Lung (tissue), 12 donors: ENCODE results near the gene ATAD3A. TPM values are rescaled to one million over a fixed set of nuclear protein-coding genes. Genes with fewer than 3 reads are reported as not detected.
"Not testable (repeated sequence)": the region's sequence is repeated elsewhere in the genome, so short reads cannot be mapped to it uniquely, and the experiment has no call there.

Experiments used
- ATAC-seq: fragments of 200-7000 bp; cut with Tn5 transposase; one replicate; pipeline ENCODE4 v1.9.1; 2020; ENCODE audit warnings: moderate number of reproducible peaks; ENCODE audit not compliant: insufficient read depth, low FRiP score
- DNase-seq, 3 donors: peaks; one replicate each; pipeline ENCODE4 v3.0.0-alpha.2; 2013 to 2017
- H3K27ac ChIP-seq, 2 donors: one replicate each; pipeline ENCODE4 v1.5.1; 2013; ENCODE audit warnings: mild to moderate bottlenecking in 2 of 2, moderate library complexity in 2 of 2, control low read depth in 1 of 2, inconsistent platforms in 1 of 2, low read depth in 1 of 2, low read length in 1 of 2
- H3K27me3 ChIP-seq, 3 donors: one replicate each; pipeline ENCODE4 v1.5.1; 2013; ENCODE audit warnings: low read length in 2 of 3; ENCODE audit not compliant: control insufficient read depth in 3 of 3, insufficient read depth in 3 of 3
- H3K36me3 ChIP-seq, 4 donors: one replicate each; pipeline ENCODE4 v1.5.1; 2013; ENCODE audit warnings: low read length in 4 of 4, mild to moderate bottlenecking in 1 of 4, moderate library complexity in 1 of 4; ENCODE audit not compliant: control insufficient read depth in 4 of 4, insufficient read depth in 4 of 4
- H3K4me1 ChIP-seq, 5 donors: one replicate each; pipeline ENCODE4 v1.5.1; 2013; ENCODE audit warnings: low read length in 5 of 5, mild to moderate bottlenecking in 2 of 5, moderate library complexity in 1 of 5; ENCODE audit not compliant: control insufficient read depth in 5 of 5, insufficient read depth in 5 of 5
- H3K4me3 ChIP-seq: one replicate; pipeline ENCODE4 v1.5.1; 2013; ENCODE audit warnings: mild to moderate bottlenecking, control low read depth, moderate library complexity
- H3K9ac ChIP-seq, 2 donors: one replicate each; pipeline ENCODE4 v1.5.1; 2013; ENCODE audit warnings: low read length in 2 of 2, control low read depth in 1 of 2; ENCODE audit not compliant: insufficient read depth in 1 of 2
- H3K9me3 ChIP-seq, 4 donors: one replicate each; pipeline ENCODE4 v1.5.1; 2013; ENCODE audit warnings: low read length in 3 of 4, mild to moderate bottlenecking in 1 of 4, moderate library complexity in 1 of 4; ENCODE audit not compliant: control insufficient read depth in 4 of 4, insufficient read depth in 3 of 4
- WGBS, 2 donors: extraction: QIAGEN DNeasy Blood & Tissue Kit; methylation state at CpG; one replicate each; pipeline ENCODE4 v1.1.7; 2013; 5-methylcytosine and 5-hydroxymethylcytosine counted together
- polyA plus RNA-seq, 2 donors: library from polyadenylated mRNA; stranded (reverse); fragments of 200-250 nt; gene quantifications; one replicate each; pipeline ENCODE4 v1.2.1, GENCODE V29; 2013
- total RNA-seq, 2 donors: library from RNA; depleted of rRNA in 1 of 2; stranded (reverse); fragments of >200 nt in 1 of 2; gene quantifications; one replicate each; pipeline ENCODE4 v1.2.1, GENCODE V29; 2014 to 2021
- TF ChIP-seq, protein P1 (sequence below): IDR thresholded peaks from 2 replicates; pipeline ENCODE4 v1.5.1; 2012; ENCODE audit warnings: mild to moderate bottlenecking; ENCODE audit errors: control extremely low read depth, extremely low read depth
- donor health status: control.
- donor health status: control.
- donor health status: Bipolar disorder and iron deficiency.
- donor health status: healthy.
- donor health status: DM: yes; HTN: yes; CAD: no.

Gene ATAD3A
- total and polyA plus RNA-seq, 4 donors = 8.1 to 31.3 (median 28.3) TPM

- Histone ChIP-seq H3K9ac (no peak overlapping the region), H3K4me1 (peaks cover 0 to 6% (median 0%) of the 10 kb centered on the region in 5 donors), H3K9me3 (no peaks in the 10 kb centered on the region), H3K36me3 (peaks cover 0 to 11% (median 0%) of the 10 kb centered on the region in 4 donors), H3K4me3 (no peak overlapping the region), H3K27me3 (no peaks in the 10 kb centered on the region), H3K27ac (no peak overlapping the region)
- WGBS, 2 donors = 93 to 94% methylated on average over 6 of the region's 6 CpGs
- TF ChIP-seq, protein P1, sequence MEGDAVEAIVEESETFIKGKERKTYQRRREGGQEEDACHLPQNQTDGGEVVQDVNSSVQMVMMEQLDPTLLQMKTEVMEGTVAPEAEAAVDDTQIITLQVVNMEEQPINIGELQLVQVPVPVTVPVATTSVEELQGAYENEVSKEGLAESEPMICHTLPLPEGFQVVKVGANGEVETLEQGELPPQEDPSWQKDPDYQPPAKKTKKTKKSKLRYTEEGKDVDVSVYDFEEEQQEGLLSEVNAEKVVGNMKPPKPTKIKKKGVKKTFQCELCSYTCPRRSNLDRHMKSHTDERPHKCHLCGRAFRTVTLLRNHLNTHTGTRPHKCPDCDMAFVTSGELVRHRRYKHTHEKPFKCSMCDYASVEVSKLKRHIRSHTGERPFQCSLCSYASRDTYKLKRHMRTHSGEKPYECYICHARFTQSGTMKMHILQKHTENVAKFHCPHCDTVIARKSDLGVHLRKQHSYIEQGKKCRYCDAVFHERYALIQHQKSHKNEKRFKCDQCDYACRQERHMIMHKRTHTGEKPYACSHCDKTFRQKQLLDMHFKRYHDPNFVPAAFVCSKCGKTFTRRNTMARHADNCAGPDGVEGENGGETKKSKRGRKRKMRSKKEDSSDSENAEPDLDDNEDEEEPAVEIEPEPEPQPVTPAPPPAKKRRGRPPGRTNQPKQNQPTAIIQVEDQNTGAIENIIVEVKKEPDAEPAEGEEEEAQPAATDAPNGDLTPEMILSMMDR = no peak
- ATAC-seq (no peak), DNase-seq (no peak)
Measured at GRCh38 chr1:1556505-1556904, 44.5 kb downstream of the ATAD3A start.

- H3K4me1 ChIP-seq, H3K9me3 ChIP-seq, H3K27ac ChIP-seq, DNase-seq, H3K9ac ChIP-seq, H3K4me3 ChIP-seq, ATAC-seq, H3K27me3 ChIP-seq: not testable (repeated sequence)
- WGBS, 2 donors = 93 to 96% methylated on average over 11 of the region's 11 CpGs
- H3K36me3 ChIP-seq = peaks cover 0 to 14% (median under 1%) of the 10 kb centered on the region in 4 donors
Measured at GRCh38 chr1:1556961-1557360, 45.0 kb downstream of the ATAD3A start.

GRCh38 chr1:1557688-1558087 lies 45.7 kb downstream of the ATAD3A start:
- not testable (repeated sequence) for H3K9ac ChIP-seq, ATAC-seq, DNase-seq, H3K27ac ChIP-seq, H3K27me3 ChIP-seq, H3K9me3 ChIP-seq, H3K4me3 ChIP-seq
- H3K4me1 ChIP-seq = peaks cover 0 to 11% (median 0%) of the 10 kb centered on the region in 5 donors
- H3K36me3 ChIP-seq = peaks cover under 1 to 21% (median 6%) of the 10 kb centered on the region in 4 donors
- WGBS, 2 donors = 96% methylated on average over 7 of the region's 7 CpGs

DNA sequence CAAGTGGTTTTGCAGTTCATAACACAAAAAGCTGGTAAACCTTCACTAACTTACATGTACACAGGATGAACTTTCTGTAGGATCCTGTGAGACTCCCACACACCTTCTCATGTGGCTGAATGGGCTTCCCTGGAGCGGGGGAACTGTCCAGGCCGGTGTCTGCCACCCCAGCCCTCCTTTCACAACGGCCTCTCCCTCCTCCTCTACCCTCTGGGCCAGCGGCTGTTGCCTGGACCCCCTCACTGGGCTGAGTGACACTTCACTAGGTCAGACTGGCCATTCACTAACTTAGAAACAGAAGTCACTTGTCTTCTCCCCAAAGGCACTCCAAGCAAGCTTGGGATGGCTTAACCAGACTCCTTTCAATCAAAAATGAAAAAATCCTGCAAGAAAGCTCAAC lies 46.6 kb downstream of the ATAD3A start:
- DNase-seq = no peak
- H3K27me3 ChIP-seq = no peaks in the 10 kb centered on the region
- H3K9me3 ChIP-seq = no peaks in the 10 kb centered on the region
- peaks cover 6 to 24% (median 10%) of the 10 kb centered on the region in 4 donors for H3K36me3 ChIP-seq
- no peak overlapping the region for H3K27ac ChIP-seq
- H3K9ac ChIP-seq = no peak overlapping the region
- TF ChIP-seq, protein P1 = no peak
- ATAC-seq = no peak
- no peak overlapping the region for H3K4me3 ChIP-seq
- peaks cover 0 to 13% (median 0%) of the 10 kb centered on the region in 5 donors for H3K4me1 ChIP-seq
- WGBS, 2 donors = 67 to 77% methylated on average over 4 of the region's 4 CpGs
